Nephron (organoid): Measurements from ENCODE around the gene C1orf216.

ENCODE experiments used
- H3K27ac Mint-ChIP-seq, 3 experiments: 2 replicates each; pipeline ENCODE4 v1.8.0; 2020; ENCODE audit warnings: mixed read lengths in 3 of 3, mild to moderate bottlenecking in 2 of 3, moderate library complexity in 1 of 3
- H3K27me3 Mint-ChIP-seq: 2 replicates; pipeline ENCODE4 v1.8.0; 2021; ENCODE audit warnings: low read depth, mild to moderate bottlenecking, moderate library complexity, mixed read lengths
- H3K36me3 Mint-ChIP-seq: 2 replicates; pipeline ENCODE4 v1.8.0; 2020; ENCODE audit warnings: low read depth, mixed read lengths
- H3K4me1 Mint-ChIP-seq: 2 replicates; pipeline ENCODE4 v1.8.0; 2020; ENCODE audit warnings: mixed read lengths
- H3K4me3 Mint-ChIP-seq, 3 experiments: 2 replicates each; pipeline ENCODE4 v1.8.0; 2020; ENCODE audit warnings: mild to moderate bottlenecking in 3 of 3, mixed read lengths in 3 of 3, moderate library complexity in 2 of 3
- H3K9me3 Mint-ChIP-seq: 2 replicates; pipeline ENCODE4 v1.8.0; 2020; ENCODE audit warnings: mixed read lengths
- CTCF ChIP-seq, 3 experiments: fragments of 200-600 bp; sonication (generic); IDR thresholded peaks; one replicate each; pipeline ENCODE4 v1.5.0; 2021; ENCODE audit warnings: antibody characterized with exemption in 3 of 3; ENCODE audit not compliant: unreplicated experiment in 3 of 3

Gene C1orf216

GRCh38 chr1:35753626-35754260 lies 35.1 kb upstream of the C1orf216 start:
- Mint-ChIP-seq H3K9me3 (no peaks in the 10 kb centered on the region), H3K27me3 (no peaks in the 10 kb centered on the region), H3K27ac (no peak overlapping the region), H3K4me1 (no peaks in the 10 kb centered on the region), H3K4me3 (no peak overlapping the region), H3K36me3 (peaks cover 18% of the 10 kb centered on the region)
- no peak for TF ChIP-seq CTCF (IDR thresholded peaks at IDR 0.05; ENCODE audit: unreplicated experiment in 3 of 3)

DNA sequence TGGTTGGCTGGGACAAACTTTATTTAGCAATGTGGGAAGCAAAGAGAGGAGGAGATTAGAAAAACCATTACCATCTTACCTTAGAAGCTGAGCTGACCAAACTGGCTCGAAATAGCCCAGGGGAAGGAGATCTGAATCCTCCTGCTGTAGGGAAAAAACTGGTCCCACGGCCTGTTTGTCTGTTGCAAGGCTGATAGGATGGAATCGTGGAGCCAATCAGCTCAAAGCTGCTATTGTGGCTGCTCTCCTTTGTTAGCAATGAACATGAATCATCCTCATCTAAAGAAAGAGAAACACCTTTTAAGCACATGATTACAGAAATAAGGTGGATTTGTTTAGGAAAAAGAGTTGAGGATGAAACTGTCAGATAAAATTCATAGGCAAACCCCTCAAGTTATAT lies 29.6 kb upstream of the C1orf216 start:
- Mint-ChIP-seq H3K4me1 (no peaks in the 10 kb centered on the region), H3K27ac (no peak overlapping the region), H3K4me3 (no peak overlapping the region), H3K27me3 (no peaks in the 10 kb centered on the region), H3K36me3 (peaks cover 35% of the 10 kb centered on the region), H3K9me3 (no peaks in the 10 kb centered on the region)
- no peak for TF ChIP-seq CTCF (IDR thresholded peaks at IDR 0.05; ENCODE audit: unreplicated experiment in 3 of 3)

DNA sequence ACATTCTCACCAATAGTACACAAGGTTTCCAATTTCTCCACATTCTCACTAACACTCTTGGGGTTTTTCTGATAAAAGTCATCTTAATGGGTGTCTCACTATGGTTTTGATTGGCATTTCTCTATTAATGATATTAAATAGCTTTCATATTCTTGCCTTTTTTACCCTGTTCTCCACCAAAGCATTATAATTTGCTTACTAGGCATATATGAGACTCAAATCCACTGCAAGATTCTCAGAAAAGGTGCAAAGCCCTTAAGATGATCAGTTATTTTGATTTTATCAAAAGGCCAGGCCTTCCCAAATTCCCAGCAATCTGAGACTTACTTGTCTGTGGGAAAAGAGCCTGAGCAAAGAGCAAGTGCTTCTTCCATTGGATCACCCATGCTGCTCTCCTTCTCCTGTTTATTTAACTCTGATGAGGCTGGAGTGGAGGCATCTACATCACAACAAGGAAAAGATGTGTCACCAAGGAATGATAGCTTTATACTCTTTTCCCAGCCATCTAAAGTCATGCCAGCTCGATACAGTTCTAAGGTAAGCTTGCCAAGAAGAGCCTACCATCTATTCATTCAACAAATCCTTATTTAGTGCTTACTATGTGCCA lies 26.5 kb upstream of the C1orf216 start:
- no peak overlapping the region for H3K4me3 Mint-ChIP-seq
- peaks cover 32% of the 10 kb centered on the region for H3K36me3 Mint-ChIP-seq
- no peaks in the 10 kb centered on the region for H3K4me1 Mint-ChIP-seq
- H3K27ac Mint-ChIP-seq, result no peak overlapping the region
- TF ChIP-seq CTCF (IDR thresholded peaks at IDR 0.05; ENCODE audit: unreplicated experiment in 3 of 3), result no peak
- H3K27me3 Mint-ChIP-seq, result no peaks in the 10 kb centered on the region
- H3K9me3 Mint-ChIP-seq, result no peaks in the 10 kb centered on the region

DNA sequence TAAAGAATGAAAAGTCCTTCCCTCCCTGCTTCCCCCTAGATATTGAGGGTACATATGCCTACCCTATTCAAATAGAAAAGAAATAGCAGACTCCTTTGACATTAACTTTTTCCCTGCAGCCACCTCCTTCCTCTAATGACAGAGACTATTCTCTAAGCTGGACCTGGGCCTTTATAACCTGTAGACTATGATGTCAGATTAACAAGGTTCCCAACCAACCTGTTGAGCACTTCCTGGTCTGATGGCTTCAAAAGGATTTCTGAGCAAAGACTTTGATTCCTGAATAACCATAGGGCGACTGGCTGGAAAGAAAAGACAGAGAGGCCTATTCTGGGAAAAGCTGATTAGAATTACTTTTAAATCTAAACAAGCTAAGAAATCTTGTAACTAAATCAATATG lies 18.4 kb upstream of the C1orf216 start:
- H3K4me3 Mint-ChIP-seq, result no peak overlapping the region
- no peak for TF ChIP-seq CTCF (IDR thresholded peaks at IDR 0.05; ENCODE audit: unreplicated experiment in 3 of 3)
- no peak overlapping the region for H3K27ac Mint-ChIP-seq
- H3K27me3 Mint-ChIP-seq, result no peaks in the 10 kb centered on the region
- no peaks in the 10 kb centered on the region for H3K4me1 Mint-ChIP-seq
- H3K36me3 Mint-ChIP-seq, result peaks cover 21% of the 10 kb centered on the region
- H3K9me3 Mint-ChIP-seq, result no peaks in the 10 kb centered on the region

DNA sequence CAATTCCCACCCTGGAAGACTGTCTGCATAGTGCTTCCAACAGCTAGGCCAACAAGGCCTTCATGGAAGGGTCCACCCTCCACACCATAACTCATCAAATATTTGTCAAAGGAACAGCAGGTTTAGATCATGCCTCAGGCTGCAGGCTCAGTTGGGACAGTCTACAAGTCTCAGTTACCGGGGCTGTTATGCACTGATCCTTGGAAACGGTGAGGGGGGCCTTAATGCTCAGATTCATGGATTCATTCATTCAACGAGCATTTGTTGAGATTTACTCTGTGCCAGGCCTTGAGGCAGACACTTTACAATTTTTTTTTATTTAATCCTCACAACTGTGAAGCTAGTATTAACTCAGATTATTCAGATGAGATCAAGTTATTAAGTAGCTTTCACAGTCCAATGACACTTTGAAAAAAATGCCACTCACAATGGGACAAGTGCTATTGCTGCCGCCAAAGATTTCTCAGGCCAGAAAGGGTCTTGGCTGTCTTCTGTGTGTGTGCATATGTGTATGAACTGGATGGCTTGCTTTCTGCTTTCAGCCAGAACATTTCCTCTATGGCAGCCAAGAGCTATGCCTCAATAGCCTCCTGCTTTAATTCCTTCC lies 8.9 kb upstream of the C1orf216 start:
- peaks cover 4% of the 10 kb centered on the region for H3K27me3 Mint-ChIP-seq
- H3K4me1 Mint-ChIP-seq, result peaks cover 22% of the 10 kb centered on the region
- no peaks in the 10 kb centered on the region for H3K9me3 Mint-ChIP-seq
- H3K4me3 Mint-ChIP-seq, result no peak overlapping the region
- no peak overlapping the region for H3K27ac Mint-ChIP-seq
- peaks cover 4% of the 10 kb centered on the region for H3K36me3 Mint-ChIP-seq
- no peak for TF ChIP-seq CTCF (IDR thresholded peaks at IDR 0.05; ENCODE audit: unreplicated experiment in 3 of 3)
